Myocyte (in vitro differentiated cells): ENCODE data around the gene PACC1. TPM values are rescaled to one million over a fixed set of nuclear protein-coding genes. Genes with fewer than 3 reads are reported as not detected.
"Not testable (repeated sequence)": the region's sequence is repeated elsewhere in the genome, so short reads cannot be mapped to it uniquely, and the experiment has no call there.

Source experiments
- DNase-seq: peaks from one replicate; pipeline ENCODE4 v3.0.0-alpha.2; 2012; ENCODE audit warnings: low read depth
- total RNA-seq: library from RNA; depleted of rRNA; stranded (reverse); fragments of >200 nt; gene quantifications from 2 replicates; pipeline ENCODE4 v1.2.3, GENCODE V29; 2014

Gene PACC1
- total RNA-seq, 1 donor from 2014 or later = 6.8 TPM

- DNase-seq = no peak
Measured at GRCh38 chr1:212341090-212341489, 73.6 kb downstream of the PACC1 start.

GRCh38 chr1:212329105-212329504, 85.6 kb downstream of the PACC1 start:
- DNase-seq = no peak

- DNase-seq = peak; percentile 10
Measured at GRCh38 chr1:212328248-212328647, 86.4 kb downstream of the PACC1 start.

GRCh38 chr1:212326541-212326940, 88.1 kb downstream of the PACC1 start:
- DNase-seq = no peak

- DNase-seq = no peak
Measured at GRCh38 chr1:212323066-212323465, 91.6 kb downstream of the PACC1 start.

GRCh38 chr1:212321031-212321430, 93.7 kb downstream of the PACC1 start:
- not testable (repeated sequence) for DNase-seq

- DNase-seq = no peak
Measured at GRCh38 chr1:212317916-212318315, 96.8 kb downstream of the PACC1 start.

- peak; percentile 47 for DNase-seq
Measured at GRCh38 chr1:212315907-212316306, 98.8 kb downstream of the PACC1 start.

- DNase-seq = no peak
Measured at GRCh38 chr1:212315184-212315583, 99.5 kb downstream of the PACC1 start.

Other genes with a start within 250 kb of the PACC1 start
- gene PPP2R5A, start 129.5 kb downstream of the PACC1 start, total RNA-seq = 13.8 and 29.8 TPM in 2 replicates
- gene NENF, start 18.0 kb upstream of the PACC1 start, total RNA-seq = 56.2 and 58.7 TPM in 2 replicates
- gene ATF3, start 193.9 kb upstream of the PACC1 start, total RNA-seq = 2.9 and 3.3 TPM in 2 replicates